Endothelial cell of umbilical vein (primary cell): Measurements from ENCODE around the gene PLEKHS1. TPM values are rescaled to one million over a fixed set of nuclear protein-coding genes. Genes with fewer than 3 reads are reported as not detected.

Experiments
- BruUV-seq: library from RNA; stranded (reverse); fragments of 400-500 nt; replicated peaks from 2 replicates; lab custom pipeline; 2021; lab: Mats Ljungman, UMichigan
- CTCF ChIA-PET: fragments of 300-600, 350-600 bp; sonication (Branson Sonifier 250); formaldehyde crosslinking; loops from one replicate; lab custom pipeline; 2021; ENCODE audit warnings: antibody characterized with exemption, inconsistent platforms; lab: Charles Lee
- POLR2A ChIA-PET: fragments of 300-600, 350-600 bp; sonication (Branson Sonifier 250); formaldehyde crosslinking; loops from one replicate; lab custom pipeline; 2021; ENCODE audit warnings: antibody characterized with exemption, inconsistent platforms; lab: Charles Lee
- DNase-seq: peaks from one replicate; pipeline ENCODE4 v3.0.0-alpha.2; 2011; ENCODE audit warnings: low read depth, low spot score
- FAIRE-seq: peaks from 2 replicates; lab custom pipeline; 2011; peaks lifted over from hg19 to GRCh38; lab: Jason Lieb, UNC
- H2AFZ ChIP-seq: 2 replicates; pipeline ENCODE4 v1.6.0; 2012; ENCODE audit warnings: low read depth, low read length, control low read depth, inconsistent platforms
- H3K27ac ChIP-seq: 2 replicates; pipeline ENCODE4 v1.5.1; 2011; ENCODE audit warnings: low read depth, mild to moderate bottlenecking, control low read depth, low read length, moderate library complexity; ENCODE audit not compliant: insufficient read depth
- H3K27me3 ChIP-seq, 2 experiments: 2 replicates each; pipeline versions ENCODE4 v1.6.0 to v1.6.1; 2011; ENCODE audit warnings: low read length in 2 of 2, mixed read lengths in 1 of 2; ENCODE audit not compliant: control insufficient read depth in 2 of 2, insufficient read depth in 2 of 2
- H3K36me3 ChIP-seq, 2 experiments: 2 replicates in 1 of 2; 3 replicates in 1 of 2; pipeline ENCODE4 v1.5.1; 2011; ENCODE audit warnings: low read length in 2 of 2, mild to moderate bottlenecking in 1 of 2, moderate library complexity in 1 of 2; ENCODE audit not compliant: control insufficient read depth in 2 of 2, insufficient read depth in 2 of 2; ENCODE audit errors: extremely low read depth in 1 of 2
- H3K4me1 ChIP-seq: 3 replicates; pipeline ENCODE4 v1.5.1; 2011; ENCODE audit warnings: mild to moderate bottlenecking, low read length; ENCODE audit not compliant: control insufficient read depth, insufficient read depth; ENCODE audit errors: extremely low read depth
- H3K4me2 ChIP-seq: 2 replicates; pipeline ENCODE4 v1.6.1; 2011; ENCODE audit warnings: low read length, control low read depth, mixed read lengths; ENCODE audit not compliant: insufficient read depth
- H3K4me3 ChIP-seq, 3 experiments: fragments of 200-600 bp in 1 of 3; sonication (generic), shearing (Covaris generic) in 1 of 3; replicated peaks in 1 of 3; 2 replicates each; pipeline ENCODE4 v1.5.1; 2011 to 2016; ENCODE audit warnings: control low read depth in 3 of 3, low read length in 3 of 3, mild to moderate bottlenecking in 2 of 3, inconsistent platforms in 1 of 3, low read depth in 1 of 3, moderate library complexity in 1 of 3; ENCODE audit not compliant: insufficient read depth in 1 of 3
- H3K79me2 ChIP-seq: 2 replicates; pipeline ENCODE4 v1.6.0; 2012; ENCODE audit warnings: low read length, inconsistent platforms; ENCODE audit not compliant: control insufficient read depth, insufficient read depth
- H3K9ac ChIP-seq: replicated peaks from 2 replicates; pipeline ENCODE3; 2011; ENCODE audit warnings: low read length, control low read depth; ENCODE audit not compliant: insufficient read depth; ENCODE audit errors: extremely low read depth
- H3K9me1 ChIP-seq: replicated peaks from 3 replicates; pipeline ENCODE4 v1.6.0; 2011; ENCODE audit warnings: mild to moderate bottlenecking, low read length; ENCODE audit not compliant: control insufficient read depth, insufficient read depth; ENCODE audit errors: extremely low read depth
- H3K9me3 ChIP-seq: replicated peaks from 2 replicates; pipeline ENCODE4 v1.5.1; 2012; ENCODE audit warnings: low read length, inconsistent platforms; ENCODE audit not compliant: control insufficient read depth, insufficient read depth
- H4K20me1 ChIP-seq: replicated peaks from 2 replicates; pipeline ENCODE3; 2011; ENCODE audit warnings: mild to moderate bottlenecking, low read length; ENCODE audit not compliant: control insufficient read depth, insufficient read depth; ENCODE audit errors: extremely low read depth
- CTCF ChIP-seq, 2 donors: IDR thresholded peaks; 1 replicate in 1 of 2; 2 replicates in 1 of 2; pipeline ENCODE4 v1.5.1; 2011; ENCODE audit warnings: low read length in 2 of 2, mild to moderate bottlenecking in 2 of 2, moderate library complexity in 2 of 2, control low read depth in 1 of 2, inconsistent platforms in 1 of 2, low read depth in 1 of 2; ENCODE audit not compliant: insufficient read depth in 1 of 2; ENCODE audit errors: extremely low read depth in 1 of 2
- EZH2 ChIP-seq: IDR thresholded peaks from 2 replicates; pipeline ENCODE4 v1.6.1; 2012; ENCODE audit warnings: borderline replicate concordance, low read depth, mild to moderate bottlenecking, moderate library complexity, low read length, inconsistent platforms; ENCODE audit not compliant: severe bottlenecking
- FOS ChIP-seq: IDR thresholded peaks from 2 replicates; pipeline ENCODE4 v1.6.1; 2011; ENCODE audit warnings: mild to moderate bottlenecking, low read length, moderate library complexity, borderline replicate concordance; ENCODE audit not compliant: insufficient read depth
- JUN ChIP-seq: IDR thresholded peaks from 2 replicates; pipeline ENCODE4 v1.6.1; 2011; ENCODE audit warnings: borderline replicate concordance, low read depth; ENCODE audit not compliant: insufficient read length, insufficient read depth
- MAX ChIP-seq: IDR thresholded peaks from 2 replicates; pipeline ENCODE4 v1.6.1; 2011; ENCODE audit not compliant: insufficient read depth, insufficient read length
- dilution Hi-C: fragments of 300-500 bp; cut with MboI; formaldehyde crosslinking; loops from one replicate; pipeline ENCODE4 v1.15.0; 2019; ENCODE audit warnings: low sequenced_read_pairs; ENCODE audit not compliant: extremely low pct_ligation_motif_present
- intact Hi-C: fragments of 100-400 bp; cut with micrococcal nuclease; formaldehyde crosslinking; loops from one replicate; pipeline ENCODE4 v1.10.0; 2022
- polyA plus RNA-seq, 4 experiments: library from polyadenylated mRNA; depleted of rRNA in 3 of 4; stranded (reverse) in 3 of 4; unstranded in 1 of 4; fragments of >200 nt; gene quantifications; 2 replicates each; pipeline versions ENCODE4 v1.2.1 to v1.2.3, GENCODE V29; 2011 to 2012; ENCODE audit warnings: missing spikeins in 1 of 4
- total RNA-seq: library from RNA; stranded (reverse); gene quantifications from 2 replicates; pipeline ENCODE4 v1.2.3, GENCODE V29; 2021

PLEKHS1 gene
- total and polyA plus RNA-seq, 2 donors (not counting 3 experiments of a cell fraction or from before 2014, with no cell fraction given), result not detected

GRCh38 chr10:113762083-113762482, 10.6 kb downstream of the PLEKHS1 start:
- FAIRE-seq, result no peak

DNA sequence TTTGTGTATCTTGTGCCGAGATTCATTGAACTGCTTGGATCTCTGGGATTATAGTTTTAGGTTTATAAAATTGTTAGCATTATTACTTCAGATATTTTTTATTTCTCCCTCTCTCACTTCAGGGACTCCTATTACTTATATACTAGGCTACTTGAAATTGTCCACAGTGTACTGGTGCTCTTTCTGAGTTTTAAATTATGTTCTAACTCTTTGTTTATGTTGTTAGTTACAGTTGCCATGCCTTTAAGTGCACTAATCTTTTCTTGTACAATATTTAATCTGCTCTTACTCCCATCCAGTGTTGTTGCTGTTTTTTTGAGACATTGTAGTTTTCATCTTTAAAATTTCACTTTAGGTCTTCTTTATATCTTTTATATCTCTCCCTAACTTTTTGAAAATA, 13.1 kb downstream of the PLEKHS1 start:
- Histone ChIP-seq H3K79me2 (no peaks in the 10 kb centered on the region), H3K36me3 (no peaks in the 10 kb centered on the region), H3K4me1 (no peaks in the 10 kb centered on the region), H3K9me1 (no peaks in the 10 kb centered on the region), H3K4me2 (no peak overlapping the region), H4K20me1 (no peaks in the 10 kb centered on the region), H3K9ac (no peak overlapping the region), H3K4me3 (no peak overlapping the region), H3K9me3 (no peaks in the 10 kb centered on the region), H3K27me3 (peaks cover 5 to 12% of the 10 kb centered on the region in 2 experiments), H3K27ac (no peak overlapping the region), H2AFZ (no peak overlapping the region)
- intact Hi-C loops, result no loop called here
- dilution Hi-C loops, result no loop called here
- BruUV-seq, result no TSS peak
- DNase-seq (no peak), FAIRE-seq (no peak)
- ChIA-PET POLR2A (no interaction called here), CTCF (interaction anchor here (1.2 kb wide), 1 partner anchor 22 kb away, joined by 3 read pairs; no protein-coding TSS in a partner anchor)
- TF ChIP-seq EZH2, result no peak
- no peak for TF ChIP-seq JUN
- no peak for TF ChIP-seq CTCF (IDR thresholded peaks at IDR 0.05; ENCODE audit: extremely low read depth in 1 of 2, insufficient read depth in 1 of 2, low read depth in 1 of 2, low read length in 2 of 2)
- no peak for TF ChIP-seq FOS

More at GRCh38 chr10:113762083-113762482, 10.6 kb downstream of the PLEKHS1 start:
- H3K27ac ChIP-seq, result no peak overlapping the region
- no peak for TF ChIP-seq MAX
- no peaks in the 10 kb centered on the region for H4K20me1 ChIP-seq
- dilution Hi-C loops (no loop called here), intact Hi-C loops (no loop called here)
- ChIA-PET POLR2A (no interaction called here), CTCF (interaction anchor here (1.5 kb wide), 1 partner anchor 17 kb away, joined by 3 read pairs; no protein-coding TSS in a partner anchor)
- H3K9me3 ChIP-seq, result no peaks in the 10 kb centered on the region
- peaks cover 5 to 8% of the 10 kb centered on the region in 2 experiments for H3K27me3 ChIP-seq
- H3K9ac ChIP-seq, result no peak overlapping the region
- H3K36me3 ChIP-seq, result no peaks in the 10 kb centered on the region
- no peak overlapping the region for H2AFZ ChIP-seq
- H3K4me3 ChIP-seq, result no peak overlapping the region
- no peak overlapping the region for H3K4me2 ChIP-seq
- H3K9me1 ChIP-seq, result no peaks in the 10 kb centered on the region
- no peak for DNase-seq
- no peaks in the 10 kb centered on the region for H3K4me1 ChIP-seq
- H3K79me2 ChIP-seq, result no peaks in the 10 kb centered on the region
- BruUV-seq, result no TSS peak
